Hypothalamus (tissue), 51 donors: ENCODE measurements around the gene GP9.
"Not testable (repeated sequence)": the region's sequence is repeated elsewhere in the genome, so short reads cannot be mapped to it uniquely, and the experiment has no call there.

Source experiments
- DNase-seq, 51 donors: peaks; one replicate each; lab custom pipeline; 2025; lab: John Stamatoyannopoulos, UW

Gene GP9

DNA sequence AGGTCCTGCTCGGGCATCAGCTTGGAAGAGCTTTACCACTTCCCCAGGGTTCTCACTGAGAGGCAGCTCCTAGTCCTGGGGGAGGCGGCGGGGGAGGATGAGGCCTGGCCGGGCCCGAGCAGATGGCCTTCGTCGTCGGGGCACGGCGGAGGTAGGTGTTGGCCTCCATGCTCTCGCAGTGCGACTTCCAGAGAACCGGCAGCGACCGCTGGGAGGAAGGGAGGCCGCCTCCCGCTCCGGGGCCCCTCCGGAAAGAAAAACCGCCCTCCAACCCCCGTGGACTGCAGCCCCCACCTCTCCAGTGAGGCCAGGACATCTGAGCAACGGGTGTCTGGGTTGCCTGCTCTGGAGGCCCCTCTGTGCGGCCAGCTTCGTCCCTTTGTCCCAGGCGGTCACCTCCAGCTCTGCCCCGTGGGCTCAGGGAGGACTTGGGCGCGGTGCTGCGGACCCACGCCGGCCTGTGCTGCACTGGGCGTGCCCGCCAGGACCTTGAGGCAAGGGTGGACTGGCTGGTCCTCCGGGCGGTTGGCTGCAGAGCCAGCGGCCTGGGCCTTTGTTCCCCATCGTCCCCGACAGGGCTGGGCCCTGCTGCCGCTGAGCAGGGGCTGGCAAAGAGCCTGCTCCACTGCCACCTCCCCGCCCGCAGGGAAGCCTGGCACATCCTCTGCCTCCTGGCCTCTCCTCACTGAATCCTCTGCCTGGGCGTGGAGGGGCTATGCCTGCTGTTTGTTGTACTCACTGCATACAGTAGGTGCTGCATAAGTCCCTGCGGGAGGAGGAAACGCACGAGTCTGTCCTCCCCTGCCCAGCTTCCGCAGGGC lies 13.6 kb upstream of the GP9 start:
- DNase-seq = no peak

DNA sequence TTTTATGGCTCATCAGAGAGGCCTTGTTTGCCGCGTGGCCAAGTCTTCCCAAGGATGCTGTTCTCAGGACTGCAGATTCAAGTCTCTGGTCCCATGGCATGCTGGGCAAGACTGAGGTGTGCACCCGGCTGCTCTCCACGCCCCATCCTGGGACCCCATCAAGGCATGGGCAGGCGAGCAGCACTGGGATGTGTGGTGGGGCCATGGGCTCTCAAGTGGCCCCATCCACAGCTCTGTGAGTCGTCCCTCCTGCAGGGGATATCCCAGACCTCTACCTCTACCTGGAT lies 13.1 kb upstream of the GP9 start:
- DNase-seq = no peak

DNA sequence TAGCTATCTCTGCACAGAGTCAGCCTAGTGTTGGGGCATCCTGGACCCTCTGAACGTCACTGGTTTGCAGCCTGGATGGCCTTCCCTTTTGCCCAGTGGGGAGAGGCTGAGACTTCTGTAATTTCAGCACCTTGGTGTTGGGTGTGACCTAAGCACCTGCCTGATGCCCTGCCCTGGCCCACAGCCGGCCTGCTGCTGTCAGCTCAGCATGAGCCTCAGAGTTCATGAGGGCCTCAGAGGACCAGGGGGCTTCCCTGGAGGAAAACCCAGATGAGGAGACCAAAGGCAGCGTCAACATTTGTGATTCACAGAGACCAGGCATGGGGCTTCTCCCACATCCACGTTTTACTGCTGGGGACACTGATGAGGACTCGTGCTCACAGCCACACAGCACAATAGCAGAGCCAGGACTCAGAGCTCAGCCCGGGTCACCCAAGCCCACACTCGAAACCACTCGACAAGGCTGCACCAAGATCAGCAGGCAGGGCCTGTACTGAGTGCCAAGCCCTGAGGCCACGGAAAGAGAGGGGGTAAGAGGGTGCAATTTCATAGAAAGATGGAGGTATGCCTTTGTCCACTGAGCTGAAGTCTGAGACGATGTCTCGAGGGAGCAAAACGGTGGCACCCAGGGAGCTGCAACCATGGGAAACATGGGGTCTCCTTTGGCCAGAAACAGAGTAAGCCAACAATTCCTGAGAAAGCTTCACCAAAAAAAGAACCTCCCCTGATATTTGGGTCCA lies 9.9 kb upstream of the GP9 start:
- no peak for DNase-seq

DNA sequence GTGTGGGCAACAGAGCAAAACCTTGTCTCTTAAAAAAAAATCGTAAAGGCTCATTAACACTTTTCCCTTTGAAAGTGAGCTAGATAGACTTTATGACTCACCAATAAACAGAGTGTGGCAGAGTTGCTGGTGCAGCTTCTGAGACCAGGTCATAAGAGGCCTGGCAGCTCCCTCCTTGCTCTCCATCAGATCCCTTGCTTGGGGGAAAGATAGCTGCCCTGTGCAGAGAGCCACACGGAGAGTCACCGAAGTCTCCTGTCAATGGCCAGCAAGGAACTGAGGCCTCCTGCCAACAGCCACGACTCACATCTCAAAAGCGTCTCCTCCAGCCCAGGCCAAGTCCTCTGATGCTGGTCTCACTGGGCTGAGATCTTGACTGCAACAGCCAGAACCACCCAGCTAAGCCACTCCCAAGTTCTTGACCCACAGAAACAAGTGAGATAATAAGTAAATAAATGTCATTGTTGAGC lies 8.7 kb upstream of the GP9 start:
- no peak for DNase-seq

DNA sequence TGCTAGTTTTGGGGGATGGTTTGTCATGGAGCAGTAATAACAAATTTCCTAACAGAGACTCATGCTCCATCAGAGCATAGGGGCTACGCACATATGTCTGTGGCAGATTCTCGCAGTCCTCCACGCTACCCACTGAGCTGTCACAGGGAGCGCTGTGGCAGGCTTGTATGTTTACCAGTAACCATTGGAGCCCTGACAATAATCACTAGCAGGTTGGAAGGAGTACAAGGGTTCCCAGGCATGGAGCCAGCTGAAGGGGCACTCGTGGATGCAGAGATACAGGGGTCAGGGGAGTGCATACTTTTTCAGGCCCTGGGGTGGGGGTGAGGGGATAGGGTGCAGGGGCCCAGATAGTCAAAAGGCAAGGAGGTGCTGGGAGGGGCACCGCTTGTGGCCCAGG lies 7.9 kb upstream of the GP9 start:
- no peak for DNase-seq

DNA sequence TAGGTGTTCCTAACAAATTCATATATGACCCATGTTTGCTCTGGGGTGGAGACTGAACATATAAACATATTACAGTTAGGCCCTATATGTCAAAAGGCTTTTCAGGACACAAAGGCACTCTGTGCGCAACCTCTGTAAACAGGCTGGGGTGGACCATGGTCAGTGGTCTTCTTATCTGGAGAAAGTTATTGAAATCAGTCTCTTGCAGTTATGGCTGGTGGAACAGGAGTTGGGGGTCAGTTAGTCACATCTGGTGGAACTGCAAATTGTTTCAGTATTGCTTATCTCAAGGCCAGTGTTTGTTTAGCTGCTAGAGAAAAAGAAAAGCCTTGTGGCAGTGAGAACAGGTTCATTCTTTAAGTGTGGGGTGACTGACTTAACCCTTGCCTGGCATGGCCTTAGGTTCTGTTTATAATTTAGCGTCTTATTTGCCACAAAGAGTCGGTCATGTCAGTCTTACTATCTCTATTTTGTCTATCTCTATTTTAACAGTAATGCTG lies 5.9 kb upstream of the GP9 start:
- no peak for DNase-seq

DNA sequence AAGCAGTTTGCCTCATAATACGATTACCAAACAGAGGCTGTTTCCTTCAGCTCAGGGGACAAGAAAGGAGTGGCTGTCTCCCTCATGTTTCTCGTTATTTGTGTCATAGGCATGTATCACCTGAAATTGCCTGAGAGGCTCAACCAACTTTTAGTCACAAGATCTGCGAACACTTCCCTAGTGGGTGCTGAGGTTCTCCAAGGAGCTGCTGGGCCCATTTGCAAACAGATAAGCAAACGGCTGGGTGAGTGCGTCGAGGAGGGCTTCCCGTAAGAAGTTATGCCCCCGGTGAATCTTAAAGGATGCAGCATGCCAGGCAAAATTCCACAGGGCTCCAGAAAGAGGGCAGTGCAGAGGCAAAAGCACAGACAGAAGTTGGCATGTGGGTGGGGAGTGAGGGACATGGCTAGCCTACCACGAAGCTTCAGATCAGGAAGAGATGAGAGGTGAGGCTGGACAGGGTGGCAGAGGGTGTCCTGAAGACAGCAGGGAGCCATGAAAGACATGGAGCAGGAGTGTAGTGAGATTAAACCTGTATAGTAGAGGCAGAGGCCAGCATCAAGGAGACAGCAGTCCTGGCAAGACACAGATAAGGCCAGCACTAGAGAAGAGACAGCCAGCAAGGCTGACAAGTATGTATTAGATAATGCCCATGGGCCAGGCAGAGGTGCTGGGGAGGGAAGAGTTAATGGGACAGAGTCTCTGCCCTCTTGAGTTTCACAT lies 4.0 kb upstream of the GP9 start:
- DNase-seq = no peak

DNA sequence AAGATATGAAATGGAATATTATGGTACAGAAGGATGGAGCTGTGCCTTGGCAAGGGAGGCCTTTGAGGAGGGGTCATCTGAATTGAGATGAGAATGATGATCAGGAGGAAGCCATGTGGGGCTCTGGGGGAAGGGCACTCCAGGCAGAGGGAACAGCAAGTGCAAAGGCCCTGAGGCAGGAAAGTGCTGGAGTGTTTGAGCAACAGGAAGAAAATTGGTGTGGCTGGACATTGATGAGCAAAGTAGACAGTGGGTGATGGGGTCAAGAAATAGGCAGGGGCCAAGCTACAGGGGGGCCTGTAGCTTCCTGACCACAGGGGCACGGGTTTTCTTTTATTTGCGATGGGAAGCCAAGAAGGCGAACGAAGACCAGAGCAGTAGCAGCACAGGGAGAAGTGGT lies 3.3 kb upstream of the GP9 start:
- no peak for DNase-seq

DNA sequence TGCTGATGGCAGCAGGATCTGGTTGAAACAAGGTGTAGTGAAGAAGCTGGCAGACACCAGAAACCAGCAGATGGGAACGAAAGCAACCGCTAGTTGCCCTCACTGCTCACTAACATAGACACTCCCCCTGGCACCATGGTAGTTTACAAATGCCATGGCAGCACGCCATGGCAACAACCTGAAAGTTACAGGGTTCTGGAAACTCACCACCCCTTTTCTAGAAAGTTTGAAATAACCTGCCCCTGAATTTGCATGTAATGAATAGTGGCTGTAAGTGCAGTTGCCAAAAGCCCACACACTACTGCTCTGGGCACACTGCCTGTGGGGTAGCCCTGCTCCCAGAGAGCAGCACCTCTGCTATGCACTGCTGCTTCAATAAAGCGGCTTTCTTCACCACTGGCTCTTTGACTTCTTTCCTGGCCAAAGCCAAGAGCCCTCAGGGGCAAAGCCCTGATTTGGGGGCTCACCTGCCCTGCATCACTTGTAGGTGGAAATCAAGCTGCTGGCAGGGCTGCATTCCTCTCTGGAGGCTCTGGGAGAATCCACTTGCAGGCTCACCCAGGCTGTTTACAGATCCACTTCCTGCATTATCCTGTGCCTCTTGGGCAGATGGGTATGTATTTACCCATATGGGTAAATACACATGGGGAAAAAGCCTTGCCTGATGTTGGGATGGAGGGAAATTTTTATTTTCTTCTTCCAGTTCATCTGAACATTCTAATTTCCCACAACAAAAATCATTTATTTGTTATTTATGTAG lies 2.0 kb upstream of the GP9 start:
- DNase-seq = peak in 25 of 51 donors; percentile 8 to 70 (median 35)

DNA sequence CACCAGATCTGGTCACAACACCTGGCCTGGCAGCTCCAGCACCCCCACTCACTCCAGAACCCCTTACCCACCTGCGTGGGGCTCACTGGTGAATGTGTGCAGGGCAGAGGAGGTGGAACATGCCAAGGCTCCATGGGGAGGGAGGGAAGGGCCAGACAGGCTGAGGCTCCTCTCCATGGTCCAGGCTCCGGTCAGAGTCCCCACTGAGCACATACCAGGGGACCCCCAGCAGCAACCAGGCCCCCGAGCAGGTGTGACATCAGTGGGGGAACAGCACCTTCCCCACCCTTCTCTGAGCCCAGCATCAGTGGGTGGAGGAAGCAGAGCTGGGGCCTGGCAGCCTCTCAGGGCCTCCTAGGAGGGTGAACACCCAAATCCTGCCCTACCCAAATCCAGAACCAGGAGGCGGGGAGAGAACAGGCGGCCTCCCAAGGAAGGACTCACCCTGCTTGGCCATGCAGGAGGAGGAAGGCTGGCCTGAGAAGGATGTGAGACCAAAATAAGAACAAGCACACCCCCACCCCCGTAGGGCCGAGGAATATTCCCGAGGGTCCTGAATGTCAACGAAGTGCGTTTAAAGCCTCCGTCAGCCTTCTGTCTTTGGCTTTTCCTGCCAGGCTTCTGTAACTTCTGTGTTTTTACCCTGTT lies 1.1 kb upstream of the GP9 start:
- no peak for DNase-seq

DNA sequence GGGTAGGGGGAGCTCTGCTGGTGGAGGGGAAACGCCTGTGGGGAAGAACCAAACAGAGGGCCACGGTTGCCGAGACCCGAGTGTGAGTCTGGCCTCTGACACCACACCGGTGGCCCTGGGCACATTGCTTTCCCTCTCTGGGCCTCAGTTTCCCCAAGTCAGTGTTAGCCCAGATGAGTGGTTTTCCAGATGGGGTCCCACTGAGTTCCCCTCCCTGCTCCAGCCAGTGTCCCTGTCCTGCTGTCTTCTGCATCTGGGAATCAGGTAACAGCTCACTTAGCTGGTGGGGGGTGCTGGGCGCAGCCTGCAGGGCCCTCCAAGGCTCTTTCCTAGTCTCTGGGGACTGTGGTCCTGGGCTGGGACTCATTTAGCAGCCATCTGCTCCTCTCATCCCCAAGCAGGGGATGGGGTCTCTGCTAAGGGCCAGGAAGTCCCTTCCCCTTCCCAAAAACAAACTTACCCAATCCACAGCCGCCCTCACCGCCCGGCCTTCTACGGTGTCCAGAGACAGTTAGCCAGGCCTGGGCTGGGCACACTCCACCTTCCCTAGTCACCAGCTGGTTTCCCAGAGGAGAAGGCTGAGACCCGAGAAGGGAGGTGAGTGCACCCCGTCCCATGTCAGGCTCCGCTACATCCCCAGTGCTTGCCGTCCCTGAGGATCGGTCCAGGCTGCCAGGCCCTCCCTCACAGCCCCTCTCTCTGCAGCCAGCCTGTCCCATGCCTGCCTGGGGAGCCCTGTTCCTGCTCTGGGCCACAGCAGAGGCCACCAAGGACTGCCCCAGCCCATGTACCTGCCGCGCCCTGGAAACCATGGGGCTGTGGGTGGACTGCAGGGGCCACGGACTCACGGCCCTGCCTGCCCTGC lies 676 bp downstream of the GP9 start:
- DNase-seq = no peak

DNA sequence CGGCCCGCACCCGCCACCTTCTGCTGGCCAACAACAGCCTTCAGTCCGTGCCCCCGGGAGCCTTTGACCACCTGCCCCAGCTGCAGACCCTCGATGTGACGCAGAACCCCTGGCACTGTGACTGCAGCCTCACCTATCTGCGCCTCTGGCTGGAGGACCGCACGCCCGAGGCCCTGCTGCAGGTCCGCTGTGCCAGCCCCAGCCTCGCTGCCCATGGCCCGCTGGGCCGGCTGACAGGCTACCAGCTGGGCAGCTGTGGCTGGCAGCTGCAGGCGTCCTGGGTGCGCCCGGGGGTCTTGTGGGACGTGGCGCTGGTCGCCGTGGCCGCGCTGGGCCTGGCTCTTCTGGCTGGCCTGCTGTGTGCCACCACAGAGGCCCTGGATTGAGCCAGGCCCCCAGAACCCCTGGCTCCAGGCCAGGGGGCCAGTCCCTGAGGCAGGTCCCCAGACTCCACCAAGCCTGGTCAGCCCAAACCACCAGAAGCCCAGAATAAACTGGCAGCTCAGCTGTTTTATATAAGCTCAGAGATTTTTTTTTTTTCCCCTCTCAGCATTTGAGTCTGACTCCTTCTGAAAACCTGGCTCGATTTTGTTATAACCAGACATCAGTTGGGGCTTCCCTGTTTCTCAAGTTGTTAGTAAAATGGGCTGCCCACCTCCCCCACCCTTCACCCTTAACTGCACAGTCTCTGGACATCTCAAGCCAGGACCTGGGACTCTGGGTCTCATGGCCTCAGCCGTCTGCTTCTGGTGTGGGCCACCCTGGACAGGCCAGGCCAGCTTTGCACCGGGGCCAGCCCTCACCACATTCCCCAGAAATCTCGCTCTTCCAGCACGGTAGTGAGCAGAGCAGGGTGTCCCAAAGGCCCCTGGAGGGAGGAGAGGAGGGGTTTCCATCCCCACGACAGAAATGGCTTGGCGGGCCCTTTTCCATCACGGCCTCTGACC lies 1.6 kb downstream of the GP9 start:
- DNase-seq = no peak

DNA sequence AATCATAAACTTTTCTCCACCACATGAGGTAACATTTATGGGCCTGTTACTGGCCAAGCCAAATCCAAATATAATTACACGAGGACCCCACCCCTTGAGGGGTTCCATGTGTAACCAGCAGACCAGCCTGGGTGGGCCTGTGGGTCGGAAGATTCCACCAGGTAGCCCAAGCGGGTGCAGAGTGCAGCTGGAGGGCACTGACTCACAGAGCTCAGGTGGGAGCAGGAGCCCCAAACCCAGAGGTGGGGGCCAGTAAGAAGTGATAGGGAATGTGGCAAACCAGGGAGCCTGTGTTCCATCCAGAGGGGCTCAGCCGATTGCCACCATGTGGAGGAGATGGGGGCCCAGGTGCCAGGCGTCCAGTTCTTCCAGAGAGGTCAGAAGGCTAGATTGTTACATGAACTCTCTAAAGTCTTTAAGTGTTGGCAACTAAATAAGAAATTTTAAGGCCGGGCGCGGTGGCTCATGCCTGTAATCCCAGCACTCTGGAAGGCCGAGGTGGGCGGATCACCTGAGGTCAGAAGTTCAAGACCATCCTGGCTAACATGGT lies 2.6 kb downstream of the GP9 start:
- no peak for DNase-seq

DNA sequence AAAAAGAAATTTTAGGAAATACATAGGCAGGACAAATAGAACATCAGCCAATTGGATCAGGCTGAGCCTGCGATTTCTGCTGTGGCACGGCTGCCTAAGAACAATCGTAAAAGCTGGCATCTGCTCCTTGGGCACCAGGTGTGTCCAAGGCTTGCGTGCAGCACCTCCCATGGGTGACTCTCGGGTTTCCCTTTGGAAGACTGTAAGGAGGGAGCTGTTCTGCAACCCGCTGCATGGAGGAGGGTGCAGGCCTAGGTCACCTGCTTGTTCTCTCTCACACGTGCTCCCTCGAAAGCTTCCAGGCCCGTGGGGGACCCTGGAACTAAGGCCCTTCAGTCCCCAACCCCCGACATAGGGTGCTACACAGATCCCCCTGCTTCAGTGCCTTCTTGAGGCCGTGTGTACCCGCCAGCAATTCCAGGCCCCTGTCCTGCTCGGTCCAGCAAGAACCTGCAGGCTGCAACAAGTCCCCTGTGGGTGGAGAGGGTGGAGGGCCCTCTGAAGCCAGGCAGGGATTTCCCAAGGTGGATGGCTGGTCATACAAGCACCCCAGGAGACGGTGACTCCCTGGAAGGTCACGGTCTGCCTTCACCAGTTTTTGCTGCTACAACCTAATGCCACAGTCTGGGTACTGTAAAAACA lies 3.4 kb downstream of the GP9 start:
- DNase-seq = no peak

DNA sequence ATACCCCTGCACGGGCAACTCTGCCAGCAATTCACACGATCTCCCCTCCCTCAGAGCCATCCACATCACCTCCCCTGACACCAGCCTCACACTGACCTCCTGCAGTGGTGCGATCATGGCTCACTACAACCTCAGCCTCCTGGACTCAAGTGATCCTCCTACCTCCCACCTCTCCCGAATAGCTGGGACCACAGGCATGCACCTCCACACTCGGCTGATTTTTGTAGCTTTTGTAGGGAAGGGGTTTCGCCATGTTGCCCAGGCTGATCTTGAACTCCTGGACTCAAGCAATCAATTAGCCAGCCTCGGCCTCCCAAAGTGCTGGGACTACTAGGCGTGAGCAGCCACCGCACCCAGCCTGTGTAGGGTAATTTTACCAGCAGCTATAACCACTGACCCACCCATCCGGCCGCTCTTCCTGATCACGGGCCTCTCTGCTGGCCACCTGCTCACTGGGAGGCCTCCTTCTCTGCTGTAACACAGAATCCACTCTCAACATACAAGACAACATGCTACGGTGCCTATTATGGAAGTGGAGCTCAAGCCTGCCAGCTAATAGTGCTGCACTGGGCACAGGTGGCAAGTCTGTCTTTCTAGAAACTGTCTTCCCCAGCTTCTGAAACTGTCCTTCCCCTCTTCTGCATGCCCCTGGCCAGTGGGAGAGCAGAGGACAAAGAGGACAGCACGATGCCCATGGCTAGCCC lies 4.6 kb downstream of the GP9 start:
- no peak for DNase-seq

DNA sequence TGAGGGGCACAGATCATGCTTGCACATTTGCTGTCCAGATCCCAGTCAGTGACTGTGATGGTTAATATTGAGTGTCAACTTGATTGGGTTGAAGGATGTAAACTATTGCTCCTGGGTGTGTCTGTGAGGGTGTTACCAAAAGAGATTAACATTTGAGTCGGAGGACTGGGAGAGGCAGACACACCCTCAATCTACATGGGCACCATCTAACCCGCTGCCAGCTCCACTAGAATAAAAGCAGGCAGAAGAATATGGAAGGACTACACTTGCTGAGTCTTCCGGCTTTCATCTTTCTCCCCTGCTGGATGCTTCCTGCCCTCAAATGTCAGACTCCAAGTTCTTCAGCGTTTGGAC lies 5.1 kb downstream of the GP9 start:
- DNase-seq = no peak

DNA sequence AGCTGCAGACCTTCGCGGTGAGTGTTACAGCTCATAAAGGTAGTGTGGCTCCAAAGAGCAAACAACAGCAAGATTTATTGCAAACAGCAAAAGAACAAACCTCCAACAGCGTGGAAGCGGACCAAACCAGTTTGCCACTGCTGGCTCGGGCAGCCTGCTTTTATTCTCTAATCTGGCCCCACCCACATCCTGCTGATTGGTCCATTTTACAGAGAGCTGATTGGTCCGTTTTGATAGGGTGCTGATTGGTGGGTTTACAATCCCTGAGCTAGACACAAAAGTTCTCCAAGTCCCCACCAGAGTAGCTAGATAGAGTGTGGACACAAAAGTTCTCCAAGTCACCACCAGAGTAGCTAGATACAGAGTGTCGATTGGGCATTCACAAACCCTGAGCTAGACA lies 7.1 kb downstream of the GP9 start:
- not testable (repeated sequence) for DNase-seq
